Liver (tissue), 3 donors: ENCODE measurements around the gene DCP2.

ENCODE experiments used
- CTCF ChIP-seq: fragments of 150-350 bp; IDR thresholded peaks from 2 replicates; pipeline ENCODE4 v1.5.1; 2017; ENCODE audit warnings: improper control_type of control experiment, low read depth, low read length; ENCODE audit not compliant: missing input control
- EGR1 ChIP-seq, 2 donors: IDR thresholded peaks; 2 replicates each; pipeline ENCODE4 v1.6.1; 2016 to 2018; ENCODE audit warnings: antibody characterized with exemption in 2 of 2, low read depth in 2 of 2
- FOXA2 ChIP-seq: IDR thresholded peaks from 2 replicates; pipeline ENCODE4 v1.6.1; 2016; ENCODE audit warnings: antibody characterized with exemption
- MAX ChIP-seq: IDR thresholded peaks from 2 replicates; pipeline ENCODE4 v1.6.1; 2016; ENCODE audit warnings: antibody characterized with exemption
- RAD21 ChIP-seq, 2 donors: IDR thresholded peaks; 2 replicates each; pipeline ENCODE4 v1.6.1; 2016; ENCODE audit warnings: antibody characterized with exemption in 2 of 2, mild to moderate bottlenecking in 2 of 2
- REST ChIP-seq: IDR thresholded peaks from 2 replicates; pipeline ENCODE4 v1.6.1; 2016; ENCODE audit warnings: antibody characterized with exemption, mild to moderate bottlenecking
- YY1 ChIP-seq: IDR thresholded peaks from 2 replicates; pipeline ENCODE4 v1.6.1; 2016; ENCODE audit warnings: antibody characterized with exemption, mild to moderate bottlenecking
- donor health status: healthy.
- donor health status: healthy.

GRCh38 chr5:112940670-112941069 lies 35.9 kb upstream of the DCP2 start:
- TF ChIP-seq CTCF, result no peak
- no peak for TF ChIP-seq YY1
- no peak for TF ChIP-seq FOXA2
- no peak for TF ChIP-seq RAD21 (IDR thresholded peaks at IDR 0.05)
- TF ChIP-seq REST, result no peak
- no peak for TF ChIP-seq MAX
- no peak for TF ChIP-seq EGR1 (IDR thresholded peaks at IDR 0.05; ENCODE audit: low read depth in 2 of 2)
